GM19023 (cell line): ENCODE data around the gene CHID1.

Experiments used
- ATAC-seq: cut with Tn5 transposase; IDR thresholded peaks from one replicate; pipeline ENCODE4 v1.9.1; 2021; ENCODE audit warnings: mild to moderate bottlenecking, moderate library complexity; ENCODE audit not compliant: unreplicated experiment

Gene CHID1

GRCh38 chr11:850775-851763 lies 59.5 kb downstream of the CHID1 start:
- no peak for ATAC-seq

- no peak for ATAC-seq
Observed at GRCh38 chr11:849951-850774, 60.4 kb downstream of the CHID1 start.

GRCh38 chr11:849104-849824 lies 61.3 kb downstream of the CHID1 start:
- no peak for ATAC-seq

- no peak for ATAC-seq
Observed at GRCh38 chr11:848380-848931, 62.2 kb downstream of the CHID1 start.

GRCh38 chr11:847876-848275 lies 62.7 kb downstream of the CHID1 start:
- no peak for ATAC-seq

- no peak for ATAC-seq
Observed at GRCh38 chr11:846496-847098, 64.0 kb downstream of the CHID1 start.

- no peak for ATAC-seq
Observed at GRCh38 chr11:845872-846495, 64.6 kb downstream of the CHID1 start.

- no peak for ATAC-seq
Observed at GRCh38 chr11:844693-845644, 65.6 kb downstream of the CHID1 start.

- ATAC-seq = no peak
Observed at GRCh38 chr11:843818-844692, 66.6 kb downstream of the CHID1 start.

GRCh38 chr11:843086-843734 lies 67.4 kb downstream of the CHID1 start:
- ATAC-seq = peak; percentile 4

GRCh38 chr11:842370-843002 lies 68.1 kb downstream of the CHID1 start, which contains the start of the genes POLR2L and TSPAN4:
Gene POLR2L, minus strand, starts transcription at chr11:842529. Its CDS starts 21 bp downstream, at chr11:842508.
Gene TSPAN4, plus strand, starts transcription at chr11:842852. Its CDS starts 7,453 bp downstream, at chr11:850305.
- peak; percentile 68 for ATAC-seq

GRCh38 chr11:841981-842369 lies 68.6 kb downstream of the CHID1 start:
- peak; percentile 34 for ATAC-seq

- ATAC-seq = no peak
Observed at GRCh38 chr11:839875-840617, 70.6 kb downstream of the CHID1 start.

- no peak for ATAC-seq
Observed at GRCh38 chr11:839280-839623, 71.4 kb downstream of the CHID1 start.

- ATAC-seq = no peak
Observed at GRCh38 chr11:838441-839279, 72.0 kb downstream of the CHID1 start.
